Liver (tissue), 9 donors: ENCODE results near the gene KDM7A. TPM values are rescaled to one million over a fixed set of nuclear protein-coding genes. Genes with fewer than 3 reads are reported as not detected.

Experiments
- DNase-seq: peaks from one replicate; pipeline ENCODE4 v3.0.0-alpha.2; 2017; ENCODE audit warnings: low spot score
- H3K27ac ChIP-seq, 2 donors: one replicate each; pipeline ENCODE4 v1.7.0; 2013; ENCODE audit warnings: inconsistent platforms in 2 of 2, low read length in 2 of 2, control low read depth in 1 of 2, low read depth in 1 of 2, mild to moderate bottlenecking in 1 of 2
- H3K27me3 ChIP-seq, 4 donors: one replicate each; pipeline versions ENCODE4 v1.6.1 to v1.7.0; 2013; ENCODE audit warnings: low read length in 3 of 4, inconsistent platforms in 1 of 4, mild to moderate bottlenecking in 1 of 4, moderate library complexity in 1 of 4; ENCODE audit not compliant: control insufficient read depth in 4 of 4, insufficient read depth in 4 of 4
- H3K36me3 ChIP-seq, 4 donors: one replicate each; pipeline versions ENCODE4 v1.6.1 to v1.7.0; 2013; ENCODE audit warnings: low read length in 3 of 4, mild to moderate bottlenecking in 3 of 4, low read depth in 1 of 4, moderate library complexity in 1 of 4; ENCODE audit not compliant: control insufficient read depth in 4 of 4, insufficient read depth in 3 of 4
- H3K4me1 ChIP-seq, 4 donors: one replicate each; pipeline versions ENCODE4 v1.6.1 to v1.7.0; 2013; ENCODE audit warnings: low read length in 3 of 4, mild to moderate bottlenecking in 3 of 4, moderate library complexity in 1 of 4; ENCODE audit not compliant: control insufficient read depth in 4 of 4, insufficient read depth in 4 of 4
- H3K4me3 ChIP-seq, 3 donors: one replicate each; pipeline versions ENCODE4 v1.6.1 to v1.7.0; 2013; ENCODE audit warnings: low read length in 3 of 3, control low read depth in 1 of 3, low read depth in 1 of 3, mild to moderate bottlenecking in 1 of 3
- H3K9ac ChIP-seq, 2 donors: one replicate each; pipeline ENCODE4 v1.7.0; 2013; ENCODE audit warnings: low read length in 2 of 2, mild to moderate bottlenecking in 2 of 2, moderate library complexity in 2 of 2, control low read depth in 1 of 2, low read depth in 1 of 2
- H3K9me3 ChIP-seq, 4 donors: one replicate each; pipeline versions ENCODE4 v1.6.1 to v1.7.0; 2013; ENCODE audit warnings: low read length in 3 of 4; ENCODE audit not compliant: control insufficient read depth in 4 of 4
- FOXA2 ChIP-seq: IDR thresholded peaks from 2 replicates; pipeline ENCODE4 v1.6.1; 2016; ENCODE audit warnings: antibody characterized with exemption
- GABPA ChIP-seq, 2 donors: IDR thresholded peaks in 1 of 2; conservative IDR thresholded peaks in 1 of 2; 2 replicates each; pipeline ENCODE4 v1.6.1; 2016; ENCODE audit warnings: antibody characterized with exemption in 2 of 2, mild to moderate bottlenecking in 1 of 2, moderate library complexity in 1 of 2
- HNF4A ChIP-seq, 2 donors: conservative IDR thresholded peaks; 2 replicates each; pipeline ENCODE4 v1.6.1; 2016; ENCODE audit warnings: antibody characterized with exemption in 2 of 2, mild to moderate bottlenecking in 2 of 2
- HNF4G ChIP-seq: IDR thresholded peaks from 2 replicates; pipeline ENCODE4 v1.6.1; 2016; ENCODE audit warnings: antibody characterized with exemption
- NR2F2 ChIP-seq: IDR thresholded peaks from 2 replicates; pipeline ENCODE4 v1.6.1; 2016; ENCODE audit warnings: antibody characterized with exemption
- RAD21 ChIP-seq, 2 donors: IDR thresholded peaks; 2 replicates each; pipeline ENCODE4 v1.6.1; 2016; ENCODE audit warnings: antibody characterized with exemption in 2 of 2, mild to moderate bottlenecking in 2 of 2
- RXRA ChIP-seq, 2 donors: IDR thresholded peaks; 2 replicates each; pipeline ENCODE4 v1.6.1; 2017 to 2018; ENCODE audit warnings: antibody characterized with exemption in 2 of 2, mild to moderate bottlenecking in 1 of 2
- SP1 ChIP-seq: IDR thresholded peaks from 2 replicates; pipeline ENCODE4 v1.6.1; 2018; ENCODE audit warnings: antibody characterized with exemption, mild to moderate bottlenecking
- TAF1 ChIP-seq: conservative IDR thresholded peaks from 2 replicates; pipeline ENCODE4 v1.6.1; 2016; ENCODE audit warnings: antibody characterized with exemption, mild to moderate bottlenecking
- YY1 ChIP-seq: IDR thresholded peaks from 2 replicates; pipeline ENCODE4 v1.6.1; 2016; ENCODE audit warnings: antibody characterized with exemption, mild to moderate bottlenecking
- WGBS: extraction: QIAGEN DNeasy Blood & Tissue Kit; methylation state at CpG from one replicate; pipeline ENCODE4 v1.1.7; 2013; 5-methylcytosine and 5-hydroxymethylcytosine counted together
- polyA plus RNA-seq, 2 donors: library from polyadenylated mRNA; stranded (reverse) in 1 of 2; unstranded in 1 of 2; fragments of 200-250 nt in 1 of 2; fragments of >200 nt in 1 of 2; fragmentation: Nextera tagmentation in 1 of 2; extraction: Ambion mirVana in 1 of 2; gene quantifications; one replicate each; pipeline versions ENCODE4 v1.2.1 to v1.2.3, GENCODE V29; 2013 to 2015
- total RNA-seq, 2 donors: library from RNA; depleted of rRNA; stranded (reverse); fragments of >200 nt; gene quantifications; one replicate each; pipeline ENCODE4 v1.2.3, GENCODE V29; 2014
- TF ChIP-seq, protein P1 (sequence below): IDR thresholded peaks from 2 replicates; pipeline ENCODE4 v1.6.1; 2016; ENCODE audit warnings: antibody characterized with exemption
- TF ChIP-seq, protein P2 (sequence below): IDR thresholded peaks from 2 replicates; pipeline ENCODE4 v1.6.1; 2016; ENCODE audit warnings: antibody characterized with exemption
- TF ChIP-seq, protein P3 (sequence below): IDR thresholded peaks from 2 replicates; pipeline ENCODE4 v1.6.1; 2016; ENCODE audit warnings: antibody characterized with exemption, mild to moderate bottlenecking
- TF ChIP-seq, protein P4 (sequence below): IDR thresholded peaks from 2 replicates; pipeline ENCODE4 v1.6.1; 2016; ENCODE audit warnings: antibody characterized with exemption
- TF ChIP-seq, protein P5 (sequence below): fragments of 150-350 bp; IDR thresholded peaks from 2 replicates; pipeline ENCODE4 v1.5.1; 2017; ENCODE audit warnings: improper control_type of control experiment, low read depth, low read length; ENCODE audit not compliant: missing input control
- donor health status: healthy.
- donor health status: healthy.
- donor health status: healthy.
- donor health status: healthy.
- donor health status: healthy.

Gene KDM7A
- total and polyA plus RNA-seq, 4 donors, result 1.9 to 27.5 (median 9.9) TPM

DNA sequence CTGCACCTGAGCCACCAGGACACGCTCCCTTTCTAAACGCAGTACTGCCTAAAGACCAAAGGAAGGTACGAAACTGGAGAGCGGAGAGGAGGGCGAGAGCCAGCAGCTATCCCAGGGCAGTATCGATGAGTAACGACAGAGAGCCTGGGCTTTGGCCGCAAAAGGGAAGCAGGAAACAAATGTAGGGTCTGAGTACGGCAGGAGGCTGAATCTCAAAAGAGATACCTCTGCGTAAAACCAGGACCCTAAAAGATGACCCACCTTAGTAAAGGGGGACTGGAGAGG is 134.5 kb downstream of the KDM7A start:
- H3K9me3 ChIP-seq, result no peaks in the 10 kb centered on the region
- H3K4me3 ChIP-seq, result no peak overlapping the region
- no peaks in the 10 kb centered on the region for H3K27me3 ChIP-seq
- H3K36me3 ChIP-seq, result peaks cover 11 to 23% (median 16%) of the 10 kb centered on the region in 4 donors
- H3K27ac ChIP-seq, result no peak overlapping the region
- no peak for DNase-seq
- TF ChIP-seq YY1, result no peak
- peaks cover 0 to 10% (median 6%) of the 10 kb centered on the region in 4 donors for H3K4me1 ChIP-seq
- WGBS, result 95% methylated on average over 10 of the region's 10 CpGs
- no peak overlapping the region for H3K9ac ChIP-seq

DNA sequence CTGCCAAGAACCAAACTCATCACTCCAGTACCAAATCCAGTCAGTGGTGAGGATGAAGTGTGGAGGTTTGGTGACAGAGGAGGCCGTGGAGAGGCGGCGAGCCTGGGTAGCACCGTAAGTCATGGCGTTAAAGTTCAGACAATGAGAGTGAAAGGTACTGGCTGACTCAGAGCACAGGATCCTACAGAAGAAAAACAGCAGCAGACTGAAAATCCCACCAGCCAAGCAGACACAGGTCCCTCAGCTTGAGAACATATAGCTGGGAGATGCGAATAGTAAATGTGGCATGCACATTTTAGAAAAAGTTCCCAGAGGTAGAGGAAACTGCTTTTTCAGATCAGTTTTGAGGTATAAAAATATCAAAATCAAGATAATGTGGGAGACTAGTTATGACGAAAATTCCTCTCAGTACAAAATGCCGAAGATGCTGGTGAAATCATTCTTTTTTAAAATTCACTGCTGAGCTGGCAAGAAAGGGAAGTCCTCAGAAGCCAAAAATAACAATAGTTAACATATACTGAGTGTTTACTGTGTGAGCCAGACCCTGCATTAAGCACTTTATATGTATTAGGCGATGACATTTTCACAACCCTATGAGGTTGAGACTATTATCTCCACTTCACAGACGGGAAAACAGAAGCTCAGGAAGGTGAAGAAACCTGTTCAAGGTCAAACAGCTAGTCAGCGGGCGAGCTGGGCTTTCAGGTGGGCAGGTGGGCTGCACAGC is 135.0 kb downstream of the KDM7A start:
- H3K4me1 ChIP-seq, result peaks cover 0 to 10% (median 6%) of the 10 kb centered on the region in 4 donors
- TF ChIP-seq TAF1 (no peak), RXRA (IDR thresholded peaks at IDR 0.05) (no peak), NR2F2 (no peak), FOXA2 (no peak), YY1 (no peak), GABPA (IDR thresholded peaks at IDR 0.05 in 1 of 2, conservative IDR thresholded peaks at IDR 0.05 in 1 of 2) (no peak), RAD21 (IDR thresholded peaks at IDR 0.05) (no peak), SP1 (no peak), HNF4G (no peak), HNF4A (conservative IDR thresholded peaks at IDR 0.05) (no peak)
- TF ChIP-seq, protein P1, sequence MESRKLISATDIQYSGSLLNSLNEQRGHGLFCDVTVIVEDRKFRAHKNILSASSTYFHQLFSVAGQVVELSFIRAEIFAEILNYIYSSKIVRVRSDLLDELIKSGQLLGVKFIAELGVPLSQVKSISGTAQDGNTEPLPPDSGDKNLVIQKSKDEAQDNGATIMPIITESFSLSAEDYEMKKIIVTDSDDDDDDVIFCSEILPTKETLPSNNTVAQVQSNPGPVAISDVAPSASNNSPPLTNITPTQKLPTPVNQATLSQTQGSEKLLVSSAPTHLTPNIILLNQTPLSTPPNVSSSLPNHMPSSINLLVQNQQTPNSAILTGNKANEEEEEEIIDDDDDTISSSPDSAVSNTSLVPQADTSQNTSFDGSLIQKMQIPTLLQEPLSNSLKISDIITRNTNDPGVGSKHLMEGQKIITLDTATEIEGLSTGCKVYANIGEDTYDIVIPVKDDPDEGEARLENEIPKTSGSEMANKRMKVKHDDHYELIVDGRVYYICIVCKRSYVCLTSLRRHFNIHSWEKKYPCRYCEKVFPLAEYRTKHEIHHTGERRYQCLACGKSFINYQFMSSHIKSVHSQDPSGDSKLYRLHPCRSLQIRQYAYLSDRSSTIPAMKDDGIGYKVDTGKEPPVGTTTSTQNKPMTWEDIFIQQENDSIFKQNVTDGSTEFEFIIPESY, result no peak
- TF ChIP-seq, protein P2, sequence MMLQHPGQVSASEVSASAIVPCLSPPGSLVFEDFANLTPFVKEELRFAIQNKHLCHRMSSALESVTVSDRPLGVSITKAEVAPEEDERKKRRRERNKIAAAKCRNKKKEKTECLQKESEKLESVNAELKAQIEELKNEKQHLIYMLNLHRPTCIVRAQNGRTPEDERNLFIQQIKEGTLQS, result no peak
- TF ChIP-seq, protein P3, sequence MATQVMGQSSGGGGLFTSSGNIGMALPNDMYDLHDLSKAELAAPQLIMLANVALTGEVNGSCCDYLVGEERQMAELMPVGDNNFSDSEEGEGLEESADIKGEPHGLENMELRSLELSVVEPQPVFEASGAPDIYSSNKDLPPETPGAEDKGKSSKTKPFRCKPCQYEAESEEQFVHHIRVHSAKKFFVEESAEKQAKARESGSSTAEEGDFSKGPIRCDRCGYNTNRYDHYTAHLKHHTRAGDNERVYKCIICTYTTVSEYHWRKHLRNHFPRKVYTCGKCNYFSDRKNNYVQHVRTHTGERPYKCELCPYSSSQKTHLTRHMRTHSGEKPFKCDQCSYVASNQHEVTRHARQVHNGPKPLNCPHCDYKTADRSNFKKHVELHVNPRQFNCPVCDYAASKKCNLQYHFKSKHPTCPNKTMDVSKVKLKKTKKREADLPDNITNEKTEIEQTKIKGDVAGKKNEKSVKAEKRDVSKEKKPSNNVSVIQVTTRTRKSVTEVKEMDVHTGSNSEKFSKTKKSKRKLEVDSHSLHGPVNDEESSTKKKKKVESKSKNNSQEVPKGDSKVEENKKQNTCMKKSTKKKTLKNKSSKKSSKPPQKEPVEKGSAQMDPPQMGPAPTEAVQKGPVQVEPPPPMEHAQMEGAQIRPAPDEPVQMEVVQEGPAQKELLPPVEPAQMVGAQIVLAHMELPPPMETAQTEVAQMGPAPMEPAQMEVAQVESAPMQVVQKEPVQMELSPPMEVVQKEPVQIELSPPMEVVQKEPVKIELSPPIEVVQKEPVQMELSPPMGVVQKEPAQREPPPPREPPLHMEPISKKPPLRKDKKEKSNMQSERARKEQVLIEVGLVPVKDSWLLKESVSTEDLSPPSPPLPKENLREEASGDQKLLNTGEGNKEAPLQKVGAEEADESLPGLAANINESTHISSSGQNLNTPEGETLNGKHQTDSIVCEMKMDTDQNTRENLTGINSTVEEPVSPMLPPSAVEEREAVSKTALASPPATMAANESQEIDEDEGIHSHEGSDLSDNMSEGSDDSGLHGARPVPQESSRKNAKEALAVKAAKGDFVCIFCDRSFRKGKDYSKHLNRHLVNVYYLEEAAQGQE, result no peak
- TF ChIP-seq, protein P4, sequence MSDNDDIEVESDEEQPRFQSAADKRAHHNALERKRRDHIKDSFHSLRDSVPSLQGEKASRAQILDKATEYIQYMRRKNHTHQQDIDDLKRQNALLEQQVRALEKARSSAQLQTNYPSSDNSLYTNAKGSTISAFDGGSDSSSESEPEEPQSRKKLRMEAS, result no peak
- TF ChIP-seq, protein P5, sequence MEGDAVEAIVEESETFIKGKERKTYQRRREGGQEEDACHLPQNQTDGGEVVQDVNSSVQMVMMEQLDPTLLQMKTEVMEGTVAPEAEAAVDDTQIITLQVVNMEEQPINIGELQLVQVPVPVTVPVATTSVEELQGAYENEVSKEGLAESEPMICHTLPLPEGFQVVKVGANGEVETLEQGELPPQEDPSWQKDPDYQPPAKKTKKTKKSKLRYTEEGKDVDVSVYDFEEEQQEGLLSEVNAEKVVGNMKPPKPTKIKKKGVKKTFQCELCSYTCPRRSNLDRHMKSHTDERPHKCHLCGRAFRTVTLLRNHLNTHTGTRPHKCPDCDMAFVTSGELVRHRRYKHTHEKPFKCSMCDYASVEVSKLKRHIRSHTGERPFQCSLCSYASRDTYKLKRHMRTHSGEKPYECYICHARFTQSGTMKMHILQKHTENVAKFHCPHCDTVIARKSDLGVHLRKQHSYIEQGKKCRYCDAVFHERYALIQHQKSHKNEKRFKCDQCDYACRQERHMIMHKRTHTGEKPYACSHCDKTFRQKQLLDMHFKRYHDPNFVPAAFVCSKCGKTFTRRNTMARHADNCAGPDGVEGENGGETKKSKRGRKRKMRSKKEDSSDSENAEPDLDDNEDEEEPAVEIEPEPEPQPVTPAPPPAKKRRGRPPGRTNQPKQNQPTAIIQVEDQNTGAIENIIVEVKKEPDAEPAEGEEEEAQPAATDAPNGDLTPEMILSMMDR, result no peak
- no peaks in the 10 kb centered on the region for H3K9me3 ChIP-seq
- no peaks in the 10 kb centered on the region for H3K27me3 ChIP-seq
- WGBS, result 96% methylated on average over 12 of the region's 12 CpGs
- H3K36me3 ChIP-seq, result peaks cover 11 to 25% (median 18%) of the 10 kb centered on the region in 4 donors
- no peak overlapping the region for H3K27ac ChIP-seq
- no peak overlapping the region for H3K9ac ChIP-seq
- DNase-seq, result no peak
- H3K4me3 ChIP-seq, result no peak overlapping the region
